GM19463 (cell line): ENCODE results near the gene TAAR6.
"Not testable (repeated sequence)": the region's sequence is repeated elsewhere in the genome, so short reads cannot be mapped to it uniquely, and the experiment has no call there.

Source experiments
- ATAC-seq: cut with Tn5 transposase; IDR thresholded peaks from one replicate; pipeline ENCODE4 v1.9.1; 2021; ENCODE audit warnings: mild to moderate bottlenecking, moderate library complexity; ENCODE audit not compliant: unreplicated experiment

Gene TAAR6

DNA sequence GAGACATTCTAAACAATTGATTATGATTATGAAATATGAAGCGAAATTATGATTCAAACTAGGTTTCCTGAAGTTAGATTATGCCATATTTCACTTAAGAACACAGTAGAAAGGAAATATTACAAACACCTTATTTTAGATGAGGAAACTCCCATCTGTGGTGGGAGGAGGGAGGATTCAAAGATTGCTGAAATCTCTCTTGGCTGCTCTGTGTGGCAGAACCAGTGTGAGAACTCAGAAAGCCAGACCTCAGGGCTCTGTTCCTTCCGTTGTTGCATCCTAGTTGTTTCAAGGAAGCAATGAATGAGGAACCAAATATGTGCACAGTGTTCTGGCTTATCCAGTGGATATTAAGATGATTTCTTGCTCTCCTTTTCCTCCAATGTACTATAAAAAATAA lies 17.3 kb downstream of the TAAR6 start:
- no peak for ATAC-seq

DNA sequence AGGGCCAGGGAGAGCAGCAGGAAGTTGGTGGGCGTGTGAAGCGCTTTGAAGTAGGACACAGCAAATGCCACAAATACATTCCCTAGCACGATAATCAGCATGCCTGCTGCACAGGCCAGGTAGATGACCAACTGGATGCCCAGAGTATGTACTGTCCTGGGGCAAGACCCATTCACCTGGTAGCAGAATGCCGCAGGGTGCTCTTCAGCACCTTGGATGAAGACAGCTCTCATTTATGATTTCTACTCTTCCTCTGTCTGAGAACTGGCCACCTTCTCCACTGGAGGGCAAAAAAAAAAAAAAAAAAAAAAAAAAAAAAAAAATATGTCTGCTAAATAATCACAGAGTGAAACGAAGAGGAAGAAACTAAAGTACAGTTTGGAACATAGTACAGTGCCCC lies 19.3 kb downstream of the TAAR6 start, which contains the start of gene TAAR5:
Gene TAAR5 (minus strand): TSS at position 288 of the 400 bp plus-strand sequence. CDS start 55 bp downstream, at position 233.
- no peak for ATAC-seq

- ATAC-seq: no peak
Observed at GRCh38 chr6:132590362-132590761, 20.2 kb downstream of the TAAR6 start.

- no peak for ATAC-seq
Observed at GRCh38 chr6:132592855-132593254, 22.7 kb downstream of the TAAR6 start.

- ATAC-seq: no peak
Observed at GRCh38 chr6:132596201-132596600, 26.1 kb downstream of the TAAR6 start.

GRCh38 chr6:132598473-132598872 lies 28.4 kb downstream of the TAAR6 start:
- ATAC-seq: peak; percentile 77

GRCh38 chr6:132600900-132601299 lies 30.8 kb downstream of the TAAR6 start:
- not testable (repeated sequence) for ATAC-seq

DNA sequence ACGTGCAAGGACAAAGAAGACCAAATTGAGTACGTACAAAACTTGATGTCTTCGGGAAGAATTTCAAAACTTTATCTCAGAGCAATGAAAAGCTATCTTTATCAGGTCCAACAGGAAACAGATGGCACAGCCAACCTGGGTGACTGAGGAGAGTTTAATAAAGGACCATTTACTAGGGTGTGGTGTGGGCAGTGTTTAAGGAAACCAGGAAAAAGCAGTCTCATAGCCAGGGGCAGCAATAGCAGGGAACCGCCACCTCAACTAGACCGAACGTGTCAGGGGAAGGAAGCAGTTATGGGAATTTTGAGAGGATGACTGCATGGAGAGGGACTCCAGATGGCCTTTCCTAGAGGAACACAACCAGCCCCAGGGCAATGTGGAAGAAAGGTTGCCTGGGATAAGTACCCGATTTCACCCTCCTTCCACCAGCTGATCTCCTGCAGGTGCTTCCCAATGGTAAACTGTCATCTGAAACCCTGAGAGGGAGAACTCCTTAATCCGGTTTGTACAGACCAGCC lies 34.6 kb downstream of the TAAR6 start:
- no peak for ATAC-seq

- ATAC-seq: peak; percentile 84
Observed at GRCh38 chr6:132607544-132608233, 37.6 kb downstream of the TAAR6 start.

GRCh38 chr6:132611616-132612015 lies 41.5 kb downstream of the TAAR6 start:
- ATAC-seq: no peak

- ATAC-seq: no peak
Observed at GRCh38 chr6:132612449-132613108, 42.5 kb downstream of the TAAR6 start.

GRCh38 chr6:132614554-132614953 lies 44.4 kb downstream of the TAAR6 start:
- peak; percentile 54 for ATAC-seq

DNA sequence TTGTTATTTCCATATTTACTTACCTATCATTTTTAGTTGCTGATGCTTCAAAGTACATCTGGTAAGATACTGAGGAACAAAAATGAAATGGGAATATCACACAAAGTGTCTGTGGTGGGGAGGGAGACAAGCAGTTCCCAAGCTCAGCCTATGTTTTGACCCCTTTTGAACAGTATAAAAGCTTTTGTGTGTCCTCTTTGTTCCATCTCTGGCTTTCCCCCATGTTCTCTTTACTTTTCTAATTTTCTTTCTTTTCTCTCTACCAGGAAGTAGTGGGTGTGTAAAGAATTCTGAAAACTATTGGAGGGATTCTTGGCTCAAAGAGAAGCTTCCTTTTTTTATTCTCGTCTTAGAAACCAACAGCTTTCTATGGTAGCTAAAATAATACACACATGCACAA lies 46.6 kb downstream of the TAAR6 start:
- ATAC-seq: no peak
